OCI-M2 (cell line): Measurements from ENCODE around the gene RIPPLY1.
"Not testable (repeated sequence)": the region's sequence is repeated elsewhere in the genome, so short reads cannot be mapped to it uniquely, and the experiment has no call there.

Experiments
- DNase-seq: peaks from one replicate; lab custom pipeline; 2025; ENCODE audit not compliant: unreplicated experiment; lab: John Stamatoyannopoulos, UW

RIPPLY1 gene

DNA sequence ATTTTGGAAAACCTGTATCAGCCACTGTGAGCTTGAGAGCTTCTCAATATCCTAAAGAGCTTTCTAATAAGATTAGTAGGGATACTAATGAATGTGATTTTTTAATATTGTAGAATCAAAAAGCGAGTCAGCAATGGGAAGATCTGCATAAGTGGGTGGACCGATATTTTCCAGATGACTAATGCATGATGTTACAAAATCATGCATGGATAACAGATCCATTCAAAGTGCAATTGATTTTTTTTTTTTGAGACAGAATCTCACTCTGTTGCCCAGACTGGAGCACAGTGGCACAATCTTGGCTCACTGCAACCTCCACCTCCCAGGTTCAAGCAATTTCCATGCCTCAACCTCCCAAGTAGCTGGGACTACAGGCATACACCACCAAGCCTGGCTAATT, 9.7 kb upstream of the RIPPLY1 start:
- DNase-seq: no peak

- no peak for DNase-seq
These were observed 3.2 kb upstream of the RIPPLY1 start for GRCh38 chrX:106906361-106906760.

DNA sequence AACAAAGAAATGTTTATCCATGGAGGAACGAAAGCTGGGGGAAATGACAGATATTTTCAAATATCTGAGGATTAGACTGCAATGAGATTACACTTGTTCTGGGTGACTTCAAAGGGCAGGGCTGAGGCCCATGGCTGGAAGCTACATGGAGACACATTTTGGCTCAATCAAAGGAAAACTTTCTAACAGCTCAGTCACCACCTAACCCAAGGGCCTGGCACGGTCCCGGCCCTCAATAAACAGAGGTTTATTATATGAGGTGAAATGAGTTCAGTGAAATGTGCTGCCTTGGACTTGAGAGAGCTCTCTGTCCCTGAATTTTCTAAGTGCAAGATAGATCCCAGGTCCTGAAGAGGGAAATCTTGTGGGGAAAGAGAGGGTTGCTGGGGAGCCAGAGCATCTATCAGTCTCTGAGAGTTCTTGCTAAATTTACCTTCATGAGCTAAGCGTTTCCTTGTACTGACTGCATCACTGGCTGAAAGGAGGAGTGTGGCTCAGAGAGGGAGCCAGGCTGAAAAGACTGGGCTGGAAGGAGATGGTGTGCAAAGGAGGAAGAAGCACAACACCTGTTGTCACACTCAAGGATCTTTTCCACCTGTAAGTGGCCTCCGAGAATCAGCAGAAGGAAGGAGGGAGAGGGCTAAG, 2.0 kb upstream of the RIPPLY1 start:
- no peak for DNase-seq

GRCh38 chrX:106903856-106904528, 851 bp upstream of the RIPPLY1 start:
- DNase-seq: no peak

DNA sequence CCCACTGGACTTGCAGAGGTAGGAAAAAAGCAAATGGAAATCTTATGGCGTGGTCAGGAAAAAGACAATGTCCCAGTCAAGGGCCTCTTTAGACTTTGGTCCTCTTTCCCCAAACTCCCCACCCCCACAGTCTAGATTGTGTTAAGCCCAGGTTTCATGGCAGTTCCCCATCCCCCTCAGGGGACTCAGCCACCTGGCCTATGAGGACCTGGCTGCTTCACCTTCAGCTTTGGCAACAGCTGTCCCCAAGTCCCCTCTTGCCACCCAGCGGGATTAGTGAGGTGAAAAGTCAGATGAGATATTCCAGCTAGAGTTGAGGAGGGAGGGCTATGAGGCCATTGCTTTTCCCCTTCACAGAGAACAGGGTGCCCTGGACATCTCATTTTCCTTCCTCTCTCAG, 457 bp downstream of the RIPPLY1 start:
- no peak for DNase-seq

DNA sequence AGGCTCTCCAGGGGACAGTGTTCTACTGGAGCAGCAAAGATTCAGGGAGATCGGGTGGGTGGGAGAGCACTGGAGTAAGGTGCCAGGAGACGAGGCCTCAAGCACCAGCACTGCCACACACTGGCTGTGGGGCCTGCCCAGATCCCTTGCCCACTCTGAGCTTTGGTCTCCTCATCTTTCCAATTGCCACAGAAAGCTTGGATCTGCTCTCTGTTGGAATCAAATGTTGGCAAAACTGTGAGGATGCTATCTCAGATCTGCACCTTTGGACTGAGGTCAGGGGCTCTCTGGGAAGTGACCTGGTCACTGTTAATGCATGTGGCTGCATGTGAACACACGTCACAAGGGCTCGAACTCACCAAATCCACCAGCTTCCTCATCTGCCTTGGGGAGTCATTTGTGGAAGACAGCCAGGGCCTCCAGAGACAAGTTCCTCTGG, 1.3 kb downstream of the RIPPLY1 start:
- DNase-seq: no peak

GRCh38 chrX:106901341-106901740, 1.8 kb downstream of the RIPPLY1 start:
- no peak for DNase-seq

- DNase-seq: no peak
These were observed 3.3 kb downstream of the RIPPLY1 start for GRCh38 chrX:106899841-106900240.

- DNase-seq: no peak
These were observed 3.9 kb downstream of the RIPPLY1 start for GRCh38 chrX:106899276-106899675.

- DNase-seq: no peak
These were observed 4.7 kb downstream of the RIPPLY1 start for GRCh38 chrX:106898462-106898861.

GRCh38 chrX:106897259-106897658, 5.9 kb downstream of the RIPPLY1 start:
- no peak for DNase-seq

DNA sequence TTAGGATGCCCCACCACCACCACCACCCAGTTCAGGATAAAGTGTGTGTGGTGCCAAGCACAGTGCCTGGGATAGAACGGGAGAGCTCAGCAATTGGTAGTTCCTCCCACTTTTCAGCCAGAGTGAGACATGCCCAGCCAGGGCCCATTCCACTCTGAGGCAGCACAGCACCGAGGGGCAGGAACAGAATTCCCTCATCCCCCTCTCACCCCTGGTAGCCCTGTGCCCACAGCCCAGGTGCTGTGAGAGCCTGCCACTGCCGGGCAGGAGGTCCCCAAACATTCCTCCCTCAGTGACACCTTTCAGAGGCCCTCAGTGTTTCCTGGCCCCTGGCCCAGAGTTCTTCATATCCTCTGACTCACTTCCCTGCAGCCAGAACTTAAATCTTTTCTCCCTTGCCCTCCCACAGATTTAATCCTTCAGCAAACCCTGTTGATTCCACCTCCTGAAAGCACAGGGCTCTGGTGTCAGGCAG, 8.1 kb downstream of the RIPPLY1 start:
- no peak for DNase-seq

- DNase-seq: no peak
These were observed 8.7 kb downstream of the RIPPLY1 start for GRCh38 chrX:106894392-106894909.

DNA sequence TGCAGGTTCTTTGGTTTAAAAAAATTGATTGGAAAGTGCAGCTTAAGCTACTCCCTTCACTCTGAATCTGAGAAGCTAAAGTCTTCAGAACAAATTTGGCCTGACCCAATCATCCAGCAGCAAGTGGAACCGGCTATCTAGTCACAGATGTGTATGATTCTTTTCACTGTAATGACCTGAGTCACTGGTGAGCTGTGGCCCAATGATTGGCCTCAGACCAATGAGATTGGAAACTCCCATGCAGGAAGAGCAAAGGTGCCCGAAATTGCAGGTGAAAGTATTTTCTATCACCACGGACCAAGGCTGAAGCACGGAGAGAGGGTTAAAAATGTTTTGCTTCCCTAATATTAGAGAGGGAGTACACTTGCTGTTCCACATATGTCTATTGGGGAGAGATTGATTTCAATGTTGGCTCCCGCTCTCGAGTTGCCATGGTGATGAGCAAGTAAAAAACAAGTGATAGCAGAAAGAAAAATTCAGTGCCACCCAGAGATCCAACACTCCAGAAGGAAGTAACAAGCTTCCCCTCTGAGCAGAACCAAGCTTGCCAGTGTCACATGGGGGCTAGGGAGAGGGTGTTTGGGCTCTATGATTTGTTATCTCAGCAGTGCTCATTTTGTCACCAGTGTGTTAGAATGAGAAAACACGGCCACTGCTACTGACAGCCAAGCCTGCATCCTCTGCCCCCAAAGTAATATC, 11.2 kb downstream of the RIPPLY1 start:
- DNase-seq: no peak

DNA sequence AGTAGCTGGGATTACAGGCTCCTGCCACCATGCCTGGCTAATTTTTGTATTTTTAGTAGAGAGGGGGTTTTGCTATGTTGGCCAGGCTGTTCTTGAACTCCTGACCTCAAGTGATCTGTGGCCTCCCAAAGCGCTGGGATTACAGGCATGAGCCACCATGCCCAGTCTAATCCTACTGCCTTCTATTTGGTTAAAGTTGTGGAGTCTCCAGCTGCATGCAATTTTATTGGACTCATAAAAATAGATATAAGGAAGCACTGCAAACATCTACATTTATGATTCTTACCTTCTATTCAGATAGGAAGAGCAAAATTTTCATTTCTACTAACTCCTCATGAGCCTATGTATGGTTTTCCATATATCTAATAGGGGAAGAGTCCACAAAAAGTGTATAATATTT, 13.7 kb downstream of the RIPPLY1 start:
- DNase-seq: no peak

DNA sequence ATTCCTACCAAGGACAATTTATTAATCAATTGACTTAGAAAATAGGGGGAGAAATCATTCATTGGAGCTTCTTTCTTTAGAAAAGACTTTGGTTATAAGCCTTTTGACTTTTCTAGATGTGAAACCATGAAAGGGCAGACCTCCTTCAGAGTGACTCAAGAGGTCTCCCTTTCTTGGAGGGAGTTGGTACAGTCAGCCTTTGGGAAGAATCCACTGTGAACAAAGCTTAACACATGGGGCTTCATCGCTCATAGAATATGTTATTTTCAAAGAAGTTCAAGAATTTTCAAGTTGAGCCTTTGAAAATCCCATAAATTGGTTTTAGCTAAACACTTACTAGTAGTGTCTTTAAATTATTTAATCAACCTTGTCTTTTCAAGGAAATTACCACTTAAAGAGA, 28.0 kb downstream of the RIPPLY1 start:
- DNase-seq: no peak

- DNase-seq: no peak
These were observed 29.1 kb downstream of the RIPPLY1 start for GRCh38 chrX:106874075-106874474.

DNA sequence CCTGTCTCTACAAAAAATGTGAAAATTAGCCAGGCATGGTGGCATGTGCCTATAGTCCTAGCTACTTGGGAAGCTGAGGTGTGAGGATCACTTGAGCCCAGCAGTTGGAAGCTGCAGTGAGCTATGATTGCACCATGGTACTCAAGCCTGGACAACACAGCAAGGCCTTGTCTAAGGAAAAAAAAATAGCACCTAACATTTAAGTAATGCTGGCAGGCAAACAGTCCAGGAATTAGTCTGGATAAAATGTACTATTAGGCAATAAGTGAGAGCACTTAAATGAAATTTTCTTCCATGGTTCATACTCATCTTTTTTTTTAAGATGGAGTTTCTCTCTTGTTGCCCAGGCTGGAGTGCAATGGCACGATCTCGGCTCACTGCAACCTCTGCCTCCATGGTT, 30.3 kb downstream of the RIPPLY1 start:
- DNase-seq: not testable (repeated sequence)

GRCh38 chrX:106863697-106864096, 39.4 kb downstream of the RIPPLY1 start:
- DNase-seq: no peak

GRCh38 chrX:106862972-106863688, 40.0 kb downstream of the RIPPLY1 start:
- DNase-seq: no peak
